Panc1 (cell line): ENCODE data around the gene SLC26A4.

ENCODE experiments used
- POLR2AphosphoS5 ChIP-seq: IDR thresholded peaks from 2 replicates; pipeline ENCODE4 v1.6.1; 2012; ENCODE audit warnings: mild to moderate bottlenecking, low read depth, low read length, moderate library complexity
- SIN3A ChIP-seq: IDR thresholded peaks from 2 replicates; pipeline ENCODE4 v1.6.1; 2012; ENCODE audit warnings: low read depth, mild to moderate bottlenecking, low read length, moderate library complexity, borderline replicate concordance; ENCODE audit not compliant: insufficient read depth
- TF ChIP-seq, protein P1 (sequence below): fragments of 450-650 bp; IDR thresholded peaks from 2 replicates; pipeline ENCODE4 v1.5.1; 2017; ENCODE audit warnings: mild to moderate bottlenecking
- TF ChIP-seq, protein P2 (sequence below), 2 experiments: IDR thresholded peaks; 2 replicates each; pipeline ENCODE4 v1.6.1; 2011 to 2012; ENCODE audit warnings: low read depth in 2 of 2, control low read depth in 1 of 2, low read length in 1 of 2, mild to moderate bottlenecking in 1 of 2, moderate library complexity in 1 of 2; ENCODE audit not compliant: insufficient read depth in 1 of 2

DNA sequence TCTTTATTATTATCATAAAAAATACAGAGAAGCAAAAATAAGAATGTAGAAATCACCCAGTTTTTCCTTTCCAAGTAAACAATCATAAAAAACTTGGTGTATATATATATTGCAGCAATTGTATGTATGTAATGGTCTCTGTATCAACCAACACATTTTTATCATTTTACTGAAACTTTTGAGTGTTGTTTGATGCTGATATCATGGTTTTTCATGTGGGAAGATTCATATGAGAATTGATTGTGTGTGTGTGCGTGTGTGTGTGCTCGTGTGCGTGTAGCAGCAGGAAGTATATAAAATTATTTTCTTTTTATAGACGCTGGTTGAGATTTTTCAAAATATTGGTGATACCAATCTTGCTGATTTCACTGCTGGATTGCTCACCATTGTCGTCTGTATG, 22.3 kb downstream of the SLC26A4 start:
- TF ChIP-seq POLR2AphosphoS5, result no peak
- TF ChIP-seq, protein P1, sequence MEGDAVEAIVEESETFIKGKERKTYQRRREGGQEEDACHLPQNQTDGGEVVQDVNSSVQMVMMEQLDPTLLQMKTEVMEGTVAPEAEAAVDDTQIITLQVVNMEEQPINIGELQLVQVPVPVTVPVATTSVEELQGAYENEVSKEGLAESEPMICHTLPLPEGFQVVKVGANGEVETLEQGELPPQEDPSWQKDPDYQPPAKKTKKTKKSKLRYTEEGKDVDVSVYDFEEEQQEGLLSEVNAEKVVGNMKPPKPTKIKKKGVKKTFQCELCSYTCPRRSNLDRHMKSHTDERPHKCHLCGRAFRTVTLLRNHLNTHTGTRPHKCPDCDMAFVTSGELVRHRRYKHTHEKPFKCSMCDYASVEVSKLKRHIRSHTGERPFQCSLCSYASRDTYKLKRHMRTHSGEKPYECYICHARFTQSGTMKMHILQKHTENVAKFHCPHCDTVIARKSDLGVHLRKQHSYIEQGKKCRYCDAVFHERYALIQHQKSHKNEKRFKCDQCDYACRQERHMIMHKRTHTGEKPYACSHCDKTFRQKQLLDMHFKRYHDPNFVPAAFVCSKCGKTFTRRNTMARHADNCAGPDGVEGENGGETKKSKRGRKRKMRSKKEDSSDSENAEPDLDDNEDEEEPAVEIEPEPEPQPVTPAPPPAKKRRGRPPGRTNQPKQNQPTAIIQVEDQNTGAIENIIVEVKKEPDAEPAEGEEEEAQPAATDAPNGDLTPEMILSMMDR, result no peak
- TF ChIP-seq, protein P2, sequence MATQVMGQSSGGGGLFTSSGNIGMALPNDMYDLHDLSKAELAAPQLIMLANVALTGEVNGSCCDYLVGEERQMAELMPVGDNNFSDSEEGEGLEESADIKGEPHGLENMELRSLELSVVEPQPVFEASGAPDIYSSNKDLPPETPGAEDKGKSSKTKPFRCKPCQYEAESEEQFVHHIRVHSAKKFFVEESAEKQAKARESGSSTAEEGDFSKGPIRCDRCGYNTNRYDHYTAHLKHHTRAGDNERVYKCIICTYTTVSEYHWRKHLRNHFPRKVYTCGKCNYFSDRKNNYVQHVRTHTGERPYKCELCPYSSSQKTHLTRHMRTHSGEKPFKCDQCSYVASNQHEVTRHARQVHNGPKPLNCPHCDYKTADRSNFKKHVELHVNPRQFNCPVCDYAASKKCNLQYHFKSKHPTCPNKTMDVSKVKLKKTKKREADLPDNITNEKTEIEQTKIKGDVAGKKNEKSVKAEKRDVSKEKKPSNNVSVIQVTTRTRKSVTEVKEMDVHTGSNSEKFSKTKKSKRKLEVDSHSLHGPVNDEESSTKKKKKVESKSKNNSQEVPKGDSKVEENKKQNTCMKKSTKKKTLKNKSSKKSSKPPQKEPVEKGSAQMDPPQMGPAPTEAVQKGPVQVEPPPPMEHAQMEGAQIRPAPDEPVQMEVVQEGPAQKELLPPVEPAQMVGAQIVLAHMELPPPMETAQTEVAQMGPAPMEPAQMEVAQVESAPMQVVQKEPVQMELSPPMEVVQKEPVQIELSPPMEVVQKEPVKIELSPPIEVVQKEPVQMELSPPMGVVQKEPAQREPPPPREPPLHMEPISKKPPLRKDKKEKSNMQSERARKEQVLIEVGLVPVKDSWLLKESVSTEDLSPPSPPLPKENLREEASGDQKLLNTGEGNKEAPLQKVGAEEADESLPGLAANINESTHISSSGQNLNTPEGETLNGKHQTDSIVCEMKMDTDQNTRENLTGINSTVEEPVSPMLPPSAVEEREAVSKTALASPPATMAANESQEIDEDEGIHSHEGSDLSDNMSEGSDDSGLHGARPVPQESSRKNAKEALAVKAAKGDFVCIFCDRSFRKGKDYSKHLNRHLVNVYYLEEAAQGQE (IDR thresholded peaks at IDR 0.05; ENCODE audit: insufficient read depth in 1 of 2, low read depth in 2 of 2, low read length in 1 of 2), result no peak
- no peak for TF ChIP-seq SIN3A
